HepG2 (cell line): ENCODE measurements around the gene CACNA1F. TPM values are rescaled to one million over a fixed set of nuclear protein-coding genes. Genes with fewer than 3 reads are reported as not detected.

Experiments used
- AFF4 ChIP-seq: sonication (generic); formaldehyde crosslinking; IDR thresholded peaks from 2 replicates; pipeline ENCODE4 v1.4.0; 2020; ENCODE audit warnings: missing genetic modification reagents
- IRF2 ChIP-seq: IDR thresholded peaks from 2 replicates; pipeline ENCODE4 v1.6.1; 2018; ENCODE audit warnings: missing genetic modification reagents, missing compliant biosample characterization
- KLF6 ChIP-seq: IDR thresholded peaks from 2 replicates; pipeline ENCODE4 v1.8.0; 2016; ENCODE audit warnings: missing biosample characterization, missing genetic modification reagents
- MIER2 ChIP-seq: IDR thresholded peaks from 2 replicates; pipeline ENCODE4 v1.6.1; 2016; ENCODE audit warnings: missing biosample characterization, missing genetic modification reagents
- MTA3 ChIP-seq: sonication (generic); formaldehyde crosslinking; IDR thresholded peaks from 2 replicates; pipeline ENCODE4 v1.4.0; 2020; ENCODE audit warnings: missing genetic modification reagents
- MYC ChIP-seq: sonication (generic); formaldehyde crosslinking; IDR thresholded peaks from 2 replicates; pipeline ENCODE4 v1.9.0; 2021; ENCODE audit warnings: missing genetic modification reagents, borderline replicate concordance
- SRSF1 ChIP-seq: fragments of 200-400 bp; formaldehyde crosslinking; optimal IDR thresholded peaks from 2 replicates; pipeline ENCODE3; 2017; ENCODE audit warnings: mild to moderate bottlenecking, low read depth, low read length, moderate library complexity
- TCF7L2 ChIP-seq: IDR thresholded peaks from 2 replicates; pipeline ENCODE4 v1.6.1; 2011; ENCODE audit warnings: mild to moderate bottlenecking, low read depth, low read length, moderate library complexity
- TSC22D2 ChIP-seq: sonication (generic); formaldehyde crosslinking; IDR thresholded peaks from 2 replicates; pipeline ENCODE4 v1.5.1; 2020; ENCODE audit warnings: missing genetic modification reagents, mild to moderate bottlenecking, borderline replicate concordance
- ZBTB3 ChIP-seq: sonication (generic); formaldehyde crosslinking; IDR thresholded peaks from 2 replicates; pipeline ENCODE4 v1.4.0; 2020; ENCODE audit warnings: low read depth, mild to moderate bottlenecking, moderate library complexity, missing genetic modification reagents, borderline replicate concordance
- ZNF136 ChIP-seq: sonication (generic); formaldehyde crosslinking; IDR thresholded peaks from 2 replicates; pipeline ENCODE4 v1.8.1; 2022; ENCODE audit warnings: low read depth, mild to moderate bottlenecking, moderate library complexity, missing genetic modification reagents
- ZNF251 ChIP-seq: sonication (generic); formaldehyde crosslinking; IDR thresholded peaks from 2 replicates; pipeline ENCODE4 v1.9.0; 2021; ENCODE audit warnings: mild to moderate bottlenecking, missing genetic modification reagents
- ZNF383 ChIP-seq: sonication (generic); formaldehyde crosslinking; IDR thresholded peaks from 2 replicates; pipeline ENCODE4 v1.4.0; 2020; ENCODE audit warnings: missing genetic modification reagents, mild to moderate bottlenecking, borderline replicate concordance
- ZNF512 ChIP-seq: sonication (generic); formaldehyde crosslinking; IDR thresholded peaks from 2 replicates; pipeline ENCODE4 v1.4.0; 2020; ENCODE audit warnings: mild to moderate bottlenecking, missing genetic modification reagents
- ZNF570 ChIP-seq: sonication (generic); formaldehyde crosslinking; IDR thresholded peaks from 2 replicates; pipeline ENCODE4 v1.4.0; 2020; ENCODE audit warnings: mild to moderate bottlenecking, missing genetic modification reagents, borderline replicate concordance
- ZNF670 ChIP-seq: sonication (generic); formaldehyde crosslinking; IDR thresholded peaks from 2 replicates; pipeline ENCODE4 v1.8.0; 2022; ENCODE audit warnings: mild to moderate bottlenecking, missing genetic modification reagents, borderline replicate concordance
- ZNF713 ChIP-seq: sonication (generic); formaldehyde crosslinking; IDR thresholded peaks from 2 replicates; pipeline ENCODE4 v1.4.0; 2020; ENCODE audit warnings: mild to moderate bottlenecking, missing genetic modification reagents
- ZNF879 ChIP-seq: sonication (generic); formaldehyde crosslinking; IDR thresholded peaks from 2 replicates; pipeline ENCODE4 v1.8.1; 2023; ENCODE audit warnings: missing genetic modification reagents
- polyA plus RNA-seq, 8 experiments: library from polyadenylated mRNA; depleted of rRNA in 3 of 8; stranded (reverse) in 7 of 8; unstranded in 1 of 8; fragments of >200 nt; fragmentation: Illumina TruSeq in 4 of 8; extraction: Trizol in 4 of 8; gene quantifications; 2 replicates each; pipeline versions ENCODE4 v1.2.1 to v1.2.3, GENCODE V29; 2011 to 2016; ENCODE audit warnings: low read depth in 4 of 8, missing spikeins in 1 of 8, mixed read lengths in 1 of 8; ENCODE audit not compliant: insufficient read depth in 1 of 8
- total RNA-seq, 5 experiments: library from RNA; depleted of rRNA; stranded (reverse); fragments of >200 nt; fragmentation: Illumina TruSeq; extraction: Trizol; gene quantifications; 2 replicates each; pipeline ENCODE4 v1.2.3, GENCODE V29; 2016; ENCODE audit warnings: low read depth in 1 of 5
- TF ChIP-seq, protein P1 (sequence below): sonication (generic); formaldehyde crosslinking; conservative IDR thresholded peaks from 2 replicates; pipeline ENCODE4 v1.5.0; 2020; ENCODE audit warnings: missing genetic modification reagents

CACNA1F gene
- total and polyA plus RNA-seq, 2 of the 13 experiments (the other 11 are each of a cell fraction or from before 2014, with no cell fraction given) = 0.03 TPM; not detected in 1

GRCh38 chrX:49190821-49191573, 42.1 kb downstream of the CACNA1F start (continued):
- TF ChIP-seq, protein P1, sequence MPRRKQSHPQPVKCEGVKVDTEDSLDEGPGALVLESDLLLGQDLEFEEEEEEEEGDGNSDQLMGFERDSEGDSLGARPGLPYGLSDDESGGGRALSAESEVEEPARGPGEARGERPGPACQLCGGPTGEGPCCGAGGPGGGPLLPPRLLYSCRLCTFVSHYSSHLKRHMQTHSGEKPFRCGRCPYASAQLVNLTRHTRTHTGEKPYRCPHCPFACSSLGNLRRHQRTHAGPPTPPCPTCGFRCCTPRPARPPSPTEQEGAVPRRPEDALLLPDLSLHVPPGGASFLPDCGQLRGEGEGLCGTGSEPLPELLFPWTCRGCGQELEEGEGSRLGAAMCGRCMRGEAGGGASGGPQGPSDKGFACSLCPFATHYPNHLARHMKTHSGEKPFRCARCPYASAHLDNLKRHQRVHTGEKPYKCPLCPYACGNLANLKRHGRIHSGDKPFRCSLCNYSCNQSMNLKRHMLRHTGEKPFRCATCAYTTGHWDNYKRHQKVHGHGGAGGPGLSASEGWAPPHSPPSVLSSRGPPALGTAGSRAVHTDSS = no peak
- TF ChIP-seq AFF4 (CRISPR knock-in tag) (no peak), TCF7L2 (no peak), KLF6 (CRISPR knock-in tag) (no peak), ZNF512 (CRISPR knock-in tag) (no peak), ZNF251 (no peak), TSC22D2 (CRISPR knock-in tag) (no peak), ZNF570 (CRISPR knock-in tag) (no peak), IRF2 (CRISPR knock-in tag) (0 out of 2 replicates have a peak, but pooled peaks have one; percentile 20), ZBTB3 (CRISPR knock-in tag) (no peak), MIER2 (CRISPR knock-in tag) (no peak), ZNF879 (CRISPR knock-in tag) (no peak), MYC (peak; percentile 22; the same call in 1 of the 2 replicates), ZNF670 (CRISPR knock-in tag) (no peak), ZNF713 (CRISPR knock-in tag) (no peak), SRSF1 (no peak), ZNF136 (CRISPR knock-in tag) (no peak), MTA3 (CRISPR knock-in tag) (no peak), ZNF383 (CRISPR knock-in tag) (no peak)
